T-helper 1 cell treated with Interleukin-12 subunit alpha and Interleukin-12 subunit beta and Interleukin-4 antibody, amounts not matched to agents 30 ng/mL and 1 ng/mL, for 36 hours (primary cell): ENCODE measurements around the gene IKZF3. TPM values are rescaled to one million over a fixed set of nuclear protein-coding genes. Genes with fewer than 3 reads are reported as not detected.
"Not testable (repeated sequence)": the region's sequence is repeated elsewhere in the genome, so short reads cannot be mapped to it uniquely, and the experiment has no call there.

Source experiments
- intact Hi-C: fragments of 100-400 bp; cut with micrococcal nuclease; formaldehyde crosslinking; loops from one replicate; pipeline ENCODE4 v1.15.1; 2024
- total RNA-seq: library from RNA; stranded (reverse); gene quantifications from 2 replicates; pipeline ENCODE4 v1.2.3, GENCODE V29; 2022

Gene IKZF3
- total RNA-seq, 1 donor from 2014 or later: 37.6 TPM

- intact Hi-C loops: no loop called here
Observed at GRCh38 chr17:39724731-39725130, 139.4 kb downstream of the IKZF3 start.

GRCh38 chr17:39722965-39723848 is 140.9 kb downstream of the IKZF3 start:
- intact Hi-C loops: no loop called here

- intact Hi-C loops: no loop called here
Observed at GRCh38 chr17:39722104-39722503, 142.0 kb downstream of the IKZF3 start.

- intact Hi-C loops: no loop called here
Observed at GRCh38 chr17:39719563-39720355, 144.4 kb downstream of the IKZF3 start.

GRCh38 chr17:39717660-39718059 is 146.5 kb downstream of the IKZF3 start:
- intact Hi-C loops: no loop called here

DNA sequence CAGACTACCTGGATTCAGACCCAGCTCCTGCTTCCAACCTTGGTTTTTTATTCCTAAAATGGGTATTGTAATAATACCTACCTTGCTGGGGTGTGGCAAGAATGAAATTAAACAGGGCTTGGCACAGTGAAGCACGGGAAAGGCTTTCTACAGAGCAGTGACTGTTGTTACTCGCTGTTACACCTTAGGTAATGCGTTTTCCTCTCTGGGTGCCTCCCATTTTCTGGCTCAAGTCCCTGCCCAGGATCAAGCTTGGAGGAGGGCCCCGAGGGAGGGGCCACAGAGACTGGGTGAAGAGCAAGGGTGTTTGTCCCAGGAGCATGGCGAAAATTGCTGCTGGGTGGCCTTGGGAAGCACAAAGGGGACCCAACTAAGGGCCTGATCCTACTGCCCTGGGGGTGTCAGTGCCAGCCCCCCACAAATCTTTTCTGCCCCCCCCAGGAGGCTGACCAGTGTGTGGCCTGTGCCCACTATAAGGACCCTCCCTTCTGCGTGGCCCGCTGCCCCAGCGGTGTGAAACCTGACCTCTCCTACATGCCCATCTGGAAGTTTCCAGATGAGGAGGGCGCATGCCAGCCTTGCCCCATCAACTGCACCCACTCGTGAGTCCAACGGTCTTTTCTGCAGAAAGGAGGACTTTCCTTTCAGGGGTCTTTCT is 147.1 kb downstream of the IKZF3 start:
- intact Hi-C loops: no loop called here

- intact Hi-C loops: no loop called here
Observed at GRCh38 chr17:39716073-39716818, 147.9 kb downstream of the IKZF3 start.

DNA sequence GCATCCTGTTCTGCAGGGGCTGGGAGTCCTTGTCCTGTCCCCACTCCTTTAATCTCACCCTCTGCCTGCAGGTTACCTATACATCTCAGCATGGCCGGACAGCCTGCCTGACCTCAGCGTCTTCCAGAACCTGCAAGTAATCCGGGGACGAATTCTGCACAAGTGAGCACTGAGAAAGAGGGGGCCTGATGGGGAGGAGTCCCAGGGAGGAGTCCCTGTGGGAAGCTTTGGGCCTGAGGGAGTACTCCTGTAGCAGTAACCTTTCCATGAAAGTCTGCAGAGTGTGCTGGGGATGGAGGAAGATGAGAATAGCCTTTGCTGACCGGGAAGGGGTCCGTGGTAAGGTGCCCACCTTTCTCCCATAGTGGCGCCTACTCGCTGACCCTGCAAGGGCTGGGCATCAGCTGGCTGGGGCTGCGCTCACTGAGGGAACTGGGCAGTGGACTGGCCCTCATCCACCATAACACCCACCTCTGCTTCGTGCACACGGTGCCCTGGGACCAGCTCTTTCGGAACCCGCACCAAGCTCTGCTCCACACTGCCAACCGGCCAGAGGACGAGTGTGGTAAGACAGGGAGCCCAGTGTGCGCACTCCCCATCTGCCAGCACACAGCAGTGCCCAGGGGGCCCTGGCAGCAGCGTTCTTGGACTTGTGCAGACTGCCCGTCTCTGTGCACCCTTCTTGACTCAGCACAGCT is 148.6 kb downstream of the IKZF3 start:
- intact Hi-C loops: no loop called here

DNA sequence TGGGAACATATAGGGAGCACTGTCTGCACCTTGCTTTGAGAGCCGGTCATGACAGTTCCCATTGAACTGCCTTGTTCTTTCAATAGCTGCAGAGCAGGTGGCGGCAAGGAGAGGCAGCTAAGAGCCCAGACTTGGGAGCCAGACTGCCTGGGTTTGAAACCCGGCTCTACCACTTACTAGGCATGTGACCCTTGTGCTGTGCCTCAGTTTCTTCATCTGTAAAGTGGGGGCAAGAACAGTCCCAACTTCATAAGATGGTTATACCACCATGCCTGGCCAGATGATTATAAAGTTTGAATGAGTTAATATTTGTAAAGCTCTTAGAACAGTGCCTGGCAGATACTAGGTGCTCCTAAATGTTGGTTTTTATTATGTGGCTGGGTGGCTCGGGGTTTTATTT is 149.9 kb downstream of the IKZF3 start:
- intact Hi-C loops: no loop called here

DNA sequence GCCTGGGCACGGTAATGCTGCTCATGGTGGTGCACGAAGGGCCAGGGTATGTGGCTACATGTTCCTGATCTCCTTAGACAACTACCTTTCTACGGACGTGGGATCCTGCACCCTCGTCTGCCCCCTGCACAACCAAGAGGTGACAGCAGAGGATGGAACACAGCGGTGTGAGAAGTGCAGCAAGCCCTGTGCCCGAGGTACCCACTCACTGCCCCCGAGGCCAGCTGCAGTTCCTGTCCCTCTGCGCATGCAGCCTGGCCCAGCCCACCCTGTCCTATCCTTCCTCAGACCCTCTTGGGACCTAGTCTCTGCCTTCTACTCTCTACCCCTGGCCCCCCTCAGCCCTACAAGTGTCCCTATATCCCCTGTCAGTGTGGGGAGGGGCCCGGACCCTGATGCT is 152.3 kb downstream of the IKZF3 start:
- intact Hi-C loops: no loop called here

GRCh38 chr17:39711071-39711470 is 153.0 kb downstream of the IKZF3 start:
- intact Hi-C loops: not testable (repeated sequence)

GRCh38 chr17:39709998-39710964 is 153.8 kb downstream of the IKZF3 start:
- intact Hi-C loops: no loop called here

- intact Hi-C loops: no loop called here
Observed at GRCh38 chr17:39709319-39709997, 154.7 kb downstream of the IKZF3 start.

Other genes starting within 250 kb of the IKZF3 start
- not detected in 2 replicates for gene PPP1R1B, start 237.4 kb downstream of the IKZF3 start, total RNA-seq
- 68.4 and 70.6 TPM in 2 replicates for gene STARD3, start 227.2 kb downstream of the IKZF3 start, total RNA-seq
- 1.6 and 1.7 TPM in 2 replicates for gene TCAP, start 199.0 kb downstream of the IKZF3 start, total RNA-seq
- gene PNMT, start 195.9 kb downstream of the IKZF3 start, total RNA-seq: not detected in 2 replicates
- 22.1 and 22.2 TPM in 2 replicates for gene PGAP3, start 176.3 kb downstream of the IKZF3 start, total RNA-seq
- gene ERBB2, start 164.2 kb downstream of the IKZF3 start, total RNA-seq: 3.3 and 4.5 TPM in 2 replicates
- 45.6 and 46.4 TPM in 2 replicates for gene MIEN1, start 133.8 kb downstream of the IKZF3 start, total RNA-seq
- gene GRB7, start 126.4 kb downstream of the IKZF3 start, total RNA-seq: 0.86 and 0.95 TPM in 2 replicates
- 0.22 TPM in 1 of 2 replicates, not detected in the other for gene ZPBP2, start 3.9 kb upstream of the IKZF3 start, total RNA-seq
- 87.5 and 92.1 TPM in 2 replicates for gene GSDMB, start 54.3 kb upstream of the IKZF3 start, total RNA-seq
- 243 and 250 TPM in 2 replicates for gene ORMDL3, start 63.3 kb upstream of the IKZF3 start, total RNA-seq
- not detected in 2 replicates for gene LRRC3C, start 63.4 kb upstream of the IKZF3 start, total RNA-seq
- gene GSDMA, start 98.7 kb upstream of the IKZF3 start, total RNA-seq: 2.5 and 2.8 TPM in 2 replicates
- gene PSMD3, start 116.5 kb upstream of the IKZF3 start, total RNA-seq: 130 and 132 TPM in 2 replicates
- not detected in 2 replicates for gene CSF3, start 151.1 kb upstream of the IKZF3 start, total RNA-seq
- 90.9 and 107 TPM in 2 replicates for gene MED24, start 190.1 kb upstream of the IKZF3 start, total RNA-seq
- 1.6 and 1.8 TPM in 2 replicates for gene THRA, start 198.7 kb upstream of the IKZF3 start, total RNA-seq
- 3.3 and 3.7 TPM in 2 replicates for gene NR1D1, start 236.3 kb upstream of the IKZF3 start, total RNA-seq